ENCODE data around the gene CSMD2.

CSMD2 gene

GRCh38 chr1:33716976-33717688 is 447.9 kb downstream of the CSMD2 start:
- no peak for DNase-seq (ENCODE audit: low read depth in 2 of 2)

- no peak for DNase-seq (ENCODE audit: low read depth in 2 of 2)
These were observed 449.7 kb downstream of the CSMD2 start for GRCh38 chr1:33715195-33715811.

- DNase-seq (ENCODE audit: low read depth in 2 of 2): no peak
These were observed 450.6 kb downstream of the CSMD2 start for GRCh38 chr1:33714421-33714820.

GRCh38 chr1:33713058-33713877 is 451.8 kb downstream of the CSMD2 start:
- no peak for DNase-seq (ENCODE audit: low read depth in 2 of 2)

- DNase-seq (ENCODE audit: low read depth in 2 of 2): no peak
These were observed 452.8 kb downstream of the CSMD2 start for GRCh38 chr1:33712186-33712585.

GRCh38 chr1:33711511-33711910 is 453.5 kb downstream of the CSMD2 start:
- no peak for DNase-seq (ENCODE audit: low read depth in 2 of 2)

GRCh38 chr1:33710967-33711366 is 454.1 kb downstream of the CSMD2 start:
- DNase-seq (ENCODE audit: low read depth in 2 of 2): no peak

- DNase-seq (ENCODE audit: low read depth in 2 of 2): no peak
These were observed 455.0 kb downstream of the CSMD2 start for GRCh38 chr1:33709783-33710718.

- DNase-seq (ENCODE audit: low read depth in 2 of 2): no peak
These were observed 455.8 kb downstream of the CSMD2 start for GRCh38 chr1:33709174-33709782.

GRCh38 chr1:33706634-33707255 is 458.3 kb downstream of the CSMD2 start:
- DNase-seq (ENCODE audit: low read depth in 2 of 2): no peak

GRCh38 chr1:33703464-33703863 is 461.6 kb downstream of the CSMD2 start:
- DNase-seq (ENCODE audit: low read depth in 2 of 2): no peak

- DNase-seq (ENCODE audit: low read depth in 2 of 2): no peak
These were observed 466.5 kb downstream of the CSMD2 start for GRCh38 chr1:33698361-33699035.

- DNase-seq (ENCODE audit: low read depth in 2 of 2): no peak
These were observed 467.2 kb downstream of the CSMD2 start for GRCh38 chr1:33697816-33698215.

GRCh38 chr1:33696962-33697361 is 468.1 kb downstream of the CSMD2 start:
- DNase-seq (ENCODE audit: low read depth in 2 of 2): no peak

GRCh38 chr1:33696311-33696710 is 468.7 kb downstream of the CSMD2 start:
- no peak for DNase-seq (ENCODE audit: low read depth in 2 of 2)

- no peak for DNase-seq (ENCODE audit: low read depth in 2 of 2)
These were observed 472.5 kb downstream of the CSMD2 start for GRCh38 chr1:33692206-33693188.

GRCh38 chr1:33687000-33687399 is 478.0 kb downstream of the CSMD2 start:
- no peak for DNase-seq (ENCODE audit: low read depth in 2 of 2)

- no peak for DNase-seq (ENCODE audit: low read depth in 2 of 2)
These were observed 478.5 kb downstream of the CSMD2 start for GRCh38 chr1:33686551-33686950.

GRCh38 chr1:33685256-33685655 is 479.8 kb downstream of the CSMD2 start:
- no peak for DNase-seq (ENCODE audit: low read depth in 2 of 2)

All from stimulated activated CD8-positive, alpha-beta memory T cell treated with anti-CD3 and anti-CD28 coated beads, Interleukin-2, amount 100 ng/mL, for 1 hour (primary cell).